Gastroesophageal sphincter (tissue), 3 donors: ENCODE data around the gene MINDY3.

Source experiments
- CTCF ChIP-seq, 4 experiments: fragments of 200-600 bp in 2 of 4; fragments of 450-650 bp in 2 of 4; sonication (generic) in 1 of 4; IDR thresholded peaks; one replicate each; pipeline ENCODE4 v1.5.1; 2017 to 2019; ENCODE audit warnings: antibody characterized with exemption in 4 of 4, mild to moderate bottlenecking in 2 of 4, moderate library complexity in 2 of 4
- POLR2A ChIP-seq, 2 donors: fragments of 450-650 bp; IDR thresholded peaks; one replicate each; pipeline ENCODE4 v1.6.1; 2017; ENCODE audit warnings: antibody characterized with exemption in 2 of 2, mild to moderate bottlenecking in 2 of 2, moderate library complexity in 1 of 2

GRCh38 chr10:15868006-15868405 is 7.7 kb upstream of the MINDY3 start:
- no peak for TF ChIP-seq CTCF (IDR thresholded peaks at IDR 0.05)
- no peak for TF ChIP-seq POLR2A (IDR thresholded peaks at IDR 0.05)
